ENCODE measurements around the gene SIM2.

SIM2 gene

GRCh38 chr21:36688324-36688723, 10.6 kb upstream of the SIM2 start:
- no peak for DNase-seq

GRCh38 chr21:36689324-36689723, 9.6 kb upstream of the SIM2 start:
- no peak for DNase-seq

GRCh38 chr21:36690628-36691554, 8.0 kb upstream of the SIM2 start:
- DNase-seq: no peak

- peak; percentile 5 to 6 for DNase-seq
Measured at GRCh38 chr21:36691555-36692041, 7.3 kb upstream of the SIM2 start.

GRCh38 chr21:36692114-36692834, 6.6 kb upstream of the SIM2 start:
- DNase-seq: no peak

GRCh38 chr21:36692835-36693488, 6.0 kb upstream of the SIM2 start:
- peak in 1 of 2 experiments; percentile 11 for DNase-seq

GRCh38 chr21:36693489-36694030, 5.4 kb upstream of the SIM2 start:
- no peak for DNase-seq

- no peak for DNase-seq
Measured at GRCh38 chr21:36694031-36694515, 4.8 kb upstream of the SIM2 start.

GRCh38 chr21:36694593-36695282, 4.2 kb upstream of the SIM2 start:
- no peak for DNase-seq

- DNase-seq: no peak
Measured at GRCh38 chr21:36695283-36695634, 3.7 kb upstream of the SIM2 start.

- DNase-seq: peak; percentile 7 to 9
Measured at GRCh38 chr21:36695671-36696389, 3.1 kb upstream of the SIM2 start.

GRCh38 chr21:36696390-36697059, 2.4 kb upstream of the SIM2 start:
- DNase-seq: peak; percentile 7 to 9

- DNase-seq: peak; percentile 5 to 14
Measured at GRCh38 chr21:36697060-36697850, 1.7 kb upstream of the SIM2 start.

GRCh38 chr21:36697851-36698384, 997 bp upstream of the SIM2 start:
- DNase-seq: no peak

GRCh38 chr21:36698385-36698980, 432 bp upstream of the SIM2 start:
- DNase-seq: peak; percentile 18 to 24

- peak in 1 of 2 experiments; percentile 6 for DNase-seq
Measured at GRCh38 chr21:36699546-36700294, 805 bp downstream of the SIM2 start.

GRCh38 chr21:36700295-36700970, 1.5 kb downstream of the SIM2 start:
- DNase-seq: peak; percentile 9 to 18

Measured in activated CD4-positive, alpha-beta T cell treated with anti-CD3 and anti-CD28 coated beads, Interleukin-2, amount 50 U/mL, for 48 hours (primary cell).